OCI-LY3 (cell line): Measurements from ENCODE around the gene KLF16.

Experiments
- H2AFZ ChIP-seq: fragments of 200-600, 300-600 bp; shearing (Covaris generic); 2 replicates; pipeline ENCODE4 v1.6.0; 2014; ENCODE audit warnings: antibody characterized with exemption, low read depth, low read length
- H3K27ac ChIP-seq: fragments of 200-600, 300-600 bp; sonication (generic); 2 replicates; pipeline ENCODE4 v1.5.1; 2014; ENCODE audit warnings: mild to moderate bottlenecking, low read length, moderate library complexity, mixed read lengths
- H3K27me3 ChIP-seq: fragments of 200-600, 300-600 bp; sonication (generic); 2 replicates; pipeline ENCODE4 v1.6.1; 2014; ENCODE audit warnings: low read depth, low read length, mixed read lengths
- H3K36me3 ChIP-seq: fragments of 200-600, 300-600 bp; sonication (generic); replicated peaks from 2 replicates; pipeline ENCODE3; 2014; ENCODE audit warnings: low read depth, low read length, mixed read lengths
- H3K4me1 ChIP-seq: fragments of 300-600, 200-600 bp; sonication (generic); 2 replicates; pipeline ENCODE4 v1.6.1; 2014; ENCODE audit warnings: low read length, mixed read lengths
- H3K4me2 ChIP-seq: fragments of 200-600, 300-600 bp; sonication (generic); 2 replicates; pipeline ENCODE4 v1.6.1; 2014; ENCODE audit warnings: low read length, mixed read lengths
- H3K4me3 ChIP-seq: fragments of 300-600, 200-600 bp; sonication (generic); 2 replicates; pipeline ENCODE4 v1.5.1; 2014; ENCODE audit warnings: antibody characterized with exemption, mild to moderate bottlenecking, low read length, moderate library complexity
- H3K79me2 ChIP-seq: fragments of 300-600, 200-600 bp; shearing (Covaris generic); 2 replicates; pipeline ENCODE4 v1.6.1; 2014; ENCODE audit warnings: mild to moderate bottlenecking, low read length, mixed read lengths
- H3K9ac ChIP-seq: fragments of 300-600, 200-600 bp; shearing (Covaris generic); 2 replicates; pipeline ENCODE4 v1.6.0; 2014; ENCODE audit warnings: mild to moderate bottlenecking, low read length, moderate library complexity
- H3K9me3 ChIP-seq: fragments of 200-600, 300-600 bp; shearing (Covaris generic); 2 replicates; pipeline ENCODE4 v1.6.1; 2014; ENCODE audit warnings: low read length, mixed read lengths; ENCODE audit not compliant: insufficient read depth
- H4K20me1 ChIP-seq: fragments of 200-600, 300-600 bp; sonication (generic); 2 replicates; pipeline ENCODE4 v1.6.1; 2016; ENCODE audit warnings: low read length, mixed read lengths; ENCODE audit not compliant: insufficient read depth
- EZH2phosphoT487 ChIP-seq: fragments of 200-600 bp; shearing (Covaris generic); IDR thresholded peaks from 2 replicates; pipeline ENCODE4 v1.6.1; 2018; ENCODE audit warnings: antibody characterized with exemption, mixed run types, low read depth
- TF ChIP-seq, protein P1 (sequence below): fragments of 200-600, 300-600 bp; sonication (generic); IDR thresholded peaks from 2 replicates; pipeline ENCODE4 v1.5.1; 2014; ENCODE audit warnings: antibody characterized with exemption, low read length, low read depth

The KLF16 gene

DNA sequence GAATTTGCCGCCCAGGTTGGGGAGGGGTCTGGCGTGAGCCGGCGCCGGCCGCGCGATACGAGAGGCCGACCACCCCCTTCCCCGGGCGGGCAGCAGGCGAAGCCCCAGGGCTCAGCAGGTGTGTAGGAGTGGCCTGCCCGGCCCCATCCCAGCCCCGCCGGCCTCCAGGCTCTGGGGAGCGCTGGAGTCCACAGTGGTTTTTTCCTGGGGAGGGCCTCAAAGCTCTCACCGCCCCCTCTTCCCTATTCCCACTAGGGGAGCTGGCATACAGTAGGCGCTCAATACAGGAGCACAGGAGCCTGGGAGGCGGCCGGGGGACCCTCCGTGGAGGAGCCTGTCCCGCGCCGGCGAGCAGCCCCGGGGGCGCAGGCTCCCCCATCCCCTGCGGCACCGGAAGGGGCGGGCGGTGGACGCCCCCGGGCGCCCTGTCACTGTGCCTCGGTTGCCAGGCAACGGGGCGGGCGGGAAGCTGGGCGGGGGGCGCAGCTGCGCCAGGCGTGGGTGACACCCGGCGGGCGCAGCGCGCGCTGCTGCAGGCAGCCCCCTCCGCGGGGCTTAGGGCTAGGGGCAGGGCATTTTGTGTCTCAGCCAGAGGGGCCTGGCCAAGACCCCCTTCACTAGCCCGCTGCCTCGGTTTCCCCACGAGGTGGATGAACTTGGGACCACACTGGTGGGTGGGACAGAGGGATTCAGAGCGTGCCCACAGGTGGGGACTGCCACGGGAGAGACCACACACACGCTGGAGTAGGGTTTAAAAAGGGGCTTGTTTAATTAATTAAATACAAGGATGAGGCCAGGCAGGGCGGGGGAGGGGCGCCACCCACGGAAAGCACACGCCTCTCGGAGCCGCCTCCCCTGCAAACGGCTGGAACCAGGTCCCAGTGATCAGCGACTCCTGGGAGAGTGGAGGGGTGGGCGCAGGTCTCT lies 11.5 kb downstream of the KLF16 start:
- H2AFZ ChIP-seq, result no peak overlapping the region
- TF ChIP-seq EZH2phosphoT487, result no peak
- TF ChIP-seq, protein P1, sequence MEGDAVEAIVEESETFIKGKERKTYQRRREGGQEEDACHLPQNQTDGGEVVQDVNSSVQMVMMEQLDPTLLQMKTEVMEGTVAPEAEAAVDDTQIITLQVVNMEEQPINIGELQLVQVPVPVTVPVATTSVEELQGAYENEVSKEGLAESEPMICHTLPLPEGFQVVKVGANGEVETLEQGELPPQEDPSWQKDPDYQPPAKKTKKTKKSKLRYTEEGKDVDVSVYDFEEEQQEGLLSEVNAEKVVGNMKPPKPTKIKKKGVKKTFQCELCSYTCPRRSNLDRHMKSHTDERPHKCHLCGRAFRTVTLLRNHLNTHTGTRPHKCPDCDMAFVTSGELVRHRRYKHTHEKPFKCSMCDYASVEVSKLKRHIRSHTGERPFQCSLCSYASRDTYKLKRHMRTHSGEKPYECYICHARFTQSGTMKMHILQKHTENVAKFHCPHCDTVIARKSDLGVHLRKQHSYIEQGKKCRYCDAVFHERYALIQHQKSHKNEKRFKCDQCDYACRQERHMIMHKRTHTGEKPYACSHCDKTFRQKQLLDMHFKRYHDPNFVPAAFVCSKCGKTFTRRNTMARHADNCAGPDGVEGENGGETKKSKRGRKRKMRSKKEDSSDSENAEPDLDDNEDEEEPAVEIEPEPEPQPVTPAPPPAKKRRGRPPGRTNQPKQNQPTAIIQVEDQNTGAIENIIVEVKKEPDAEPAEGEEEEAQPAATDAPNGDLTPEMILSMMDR, result no peak
- no peak overlapping the region for H3K9ac ChIP-seq
- no peak overlapping the region for H3K4me2 ChIP-seq
- H3K27ac ChIP-seq, result no peak overlapping the region
- H3K4me3 ChIP-seq, result no peak overlapping the region
- no peaks in the 10 kb centered on the region for H3K36me3 ChIP-seq
- H3K4me1 ChIP-seq, result peaks cover 45% of the 10 kb centered on the region
- H3K9me3 ChIP-seq, result no peaks in the 10 kb centered on the region
- peaks cover 26% of the 10 kb centered on the region for H4K20me1 ChIP-seq
- H3K27me3 ChIP-seq, result no peaks in the 10 kb centered on the region
- H3K79me2 ChIP-seq, result peaks cover 69% of the 10 kb centered on the region

DNA sequence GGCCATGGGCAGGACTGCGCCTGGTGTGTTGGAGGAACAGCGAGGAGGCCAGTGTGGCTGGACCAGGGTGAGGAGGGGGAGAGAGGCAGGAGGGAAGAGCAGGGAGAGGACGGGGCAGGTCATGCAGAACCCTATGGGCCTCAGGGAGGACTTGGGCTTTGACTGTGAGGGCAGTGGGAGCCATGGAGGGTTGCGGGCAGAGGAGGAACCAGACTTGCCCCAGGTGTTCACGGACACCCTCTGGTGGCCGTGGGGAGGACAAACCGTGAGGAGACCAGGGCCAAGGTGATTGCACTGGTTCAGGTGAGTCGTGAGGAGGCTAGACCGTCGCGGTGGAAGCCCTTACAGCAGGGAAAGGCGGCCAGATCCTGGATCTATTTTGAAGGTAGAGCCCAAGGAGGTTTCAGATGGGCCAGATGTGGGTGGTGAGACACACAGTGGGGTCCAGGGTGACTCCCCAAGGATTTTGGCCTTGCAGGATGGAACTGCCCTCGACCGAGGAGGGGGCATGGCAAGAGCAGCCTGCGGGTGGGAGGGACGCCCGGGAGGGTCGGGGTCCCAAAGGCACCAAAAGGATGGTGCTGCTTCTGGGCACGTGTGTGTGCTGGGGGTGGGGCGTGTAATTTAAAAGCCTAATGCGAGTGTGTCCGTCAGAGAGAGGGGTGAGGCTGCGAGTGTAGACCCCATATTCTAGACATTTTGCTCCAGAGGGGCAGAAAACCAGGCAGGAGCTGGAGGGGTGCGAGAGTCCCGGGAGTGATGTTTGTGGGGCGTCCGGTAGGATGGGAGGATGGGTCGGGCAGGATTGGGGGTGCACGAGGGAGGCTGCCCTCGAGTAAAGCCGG lies 12.3 kb downstream of the KLF16 start:
- no peak overlapping the region for H2AFZ ChIP-seq
- no peak overlapping the region for H3K9ac ChIP-seq
- no peak overlapping the region for H3K4me3 ChIP-seq
- no peaks in the 10 kb centered on the region for H3K36me3 ChIP-seq
- no peaks in the 10 kb centered on the region for H3K9me3 ChIP-seq
- no peak overlapping the region for H3K27ac ChIP-seq
- H3K4me1 ChIP-seq, result peaks cover 48% of the 10 kb centered on the region
- no peaks in the 10 kb centered on the region for H3K27me3 ChIP-seq
- no peak overlapping the region for H3K4me2 ChIP-seq
- H4K20me1 ChIP-seq, result peaks cover 35% of the 10 kb centered on the region
- TF ChIP-seq EZH2phosphoT487, result no peak
- TF ChIP-seq, protein P1, result peak; percentile 35
- peaks cover 69% of the 10 kb centered on the region for H3K79me2 ChIP-seq

DNA sequence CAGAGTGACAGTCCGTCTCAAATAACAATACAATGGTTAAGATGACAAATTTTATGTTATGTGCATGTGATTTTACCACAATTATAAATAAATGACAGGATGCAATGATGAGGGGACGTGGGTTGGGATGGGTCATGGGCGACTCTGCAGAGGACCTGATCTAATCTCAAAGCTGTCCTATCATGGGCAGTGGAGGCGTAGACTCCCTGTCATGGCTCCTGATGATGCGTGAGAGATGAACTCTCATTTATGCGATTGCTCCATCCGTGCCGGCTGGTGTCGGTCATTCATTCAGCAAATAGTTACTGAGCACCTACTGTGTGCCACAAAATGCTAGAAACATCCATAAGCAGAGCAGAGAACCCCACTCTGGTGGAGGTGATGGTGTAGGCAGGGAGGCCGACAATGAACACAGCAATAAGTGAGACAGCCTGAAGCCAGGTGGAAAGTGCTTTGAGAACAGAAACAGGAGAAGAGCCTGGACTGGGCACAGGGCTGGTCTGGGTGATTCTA lies 13.4 kb downstream of the KLF16 start:
- Histone ChIP-seq H3K27ac (no peak overlapping the region), H3K9ac (no peak overlapping the region), H3K79me2 (peaks cover 69% of the 10 kb centered on the region)

More for the DNA sequence above, 13.4 kb downstream of the KLF16 start:
- Histone ChIP-seq H2AFZ (no peak overlapping the region), H3K4me1 (peaks cover 38% of the 10 kb centered on the region), H3K27me3 (no peaks in the 10 kb centered on the region), H3K4me3 (no peak overlapping the region), H3K36me3 (no peaks in the 10 kb centered on the region), H4K20me1 (peaks cover 38% of the 10 kb centered on the region), H3K9me3 (no peaks in the 10 kb centered on the region), H3K4me2 (no peak overlapping the region)
- no peak for TF ChIP-seq EZH2phosphoT487
- TF ChIP-seq, protein P1, result no peak
